HL-60 (cell line): ENCODE results near the gene SERPINA1.

ENCODE experiments used
- CTCF ChIP-seq: IDR thresholded peaks from one replicate; pipeline ENCODE4 v1.5.1; 2011; ENCODE audit warnings: low read length, control low read depth, inconsistent platforms; ENCODE audit not compliant: insufficient read depth
- REST ChIP-seq: IDR thresholded peaks from 2 replicates; pipeline ENCODE4 v1.6.1; 2012; ENCODE audit warnings: low read depth; ENCODE audit not compliant: insufficient replicate concordance

GRCh38 chr14:94375552-94376107, 12.8 kb downstream of the SERPINA1 start:
- no peak for TF ChIP-seq CTCF
- TF ChIP-seq REST: no peak
